CD4-positive, alpha-beta T cell treated with Interleukin-4 for 1 hour (primary cell): ENCODE measurements around the gene LNPK.
"Not testable (repeated sequence)": the region's sequence is repeated elsewhere in the genome, so short reads cannot be mapped to it uniquely, and the experiment has no call there.

Source experiments
- DNase-seq, 2 donors: peaks; one replicate each; pipeline ENCODE4 v3.0.0-alpha.2; 2020 to 2022

LNPK gene

DNA sequence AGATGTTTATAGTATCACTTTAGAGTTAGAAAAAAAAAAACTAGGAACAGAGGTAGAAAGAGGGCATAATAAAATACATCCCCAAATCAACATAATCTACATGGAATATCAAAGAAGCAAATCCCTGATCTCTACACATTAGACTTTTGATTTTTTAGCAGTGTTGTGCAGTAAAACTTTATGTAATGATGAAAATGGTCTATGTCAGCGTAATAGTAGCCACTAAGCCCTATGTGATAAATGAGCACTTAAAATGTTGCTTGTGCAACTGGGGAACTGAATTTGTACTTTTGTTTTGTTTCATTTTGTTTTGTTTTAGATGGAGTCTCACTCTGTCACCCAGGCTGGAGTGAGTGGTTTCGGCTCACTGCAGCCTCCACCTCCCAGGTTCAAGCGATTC is 36.3 kb downstream of the LNPK start:
- DNase-seq, result no peak

DNA sequence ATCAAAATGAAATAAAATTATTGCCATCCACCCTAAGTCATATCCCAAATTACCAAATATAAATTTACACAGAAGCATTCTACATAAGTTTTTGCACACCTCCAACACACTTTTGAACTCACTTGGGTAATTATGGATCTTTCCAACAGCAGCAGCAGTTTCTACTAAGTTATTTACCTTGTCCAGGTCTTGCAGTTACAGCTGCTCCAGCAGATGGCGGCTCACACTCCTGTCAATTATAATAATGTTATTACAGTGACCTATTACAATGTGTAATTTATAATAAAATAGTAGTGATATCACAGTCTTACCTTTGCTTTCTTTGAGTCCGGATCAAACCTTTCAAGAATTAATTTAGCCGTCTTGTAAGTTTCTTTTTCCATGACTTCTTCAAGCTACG is 37.9 kb downstream of the LNPK start:
- DNase-seq, result no peak

DNA sequence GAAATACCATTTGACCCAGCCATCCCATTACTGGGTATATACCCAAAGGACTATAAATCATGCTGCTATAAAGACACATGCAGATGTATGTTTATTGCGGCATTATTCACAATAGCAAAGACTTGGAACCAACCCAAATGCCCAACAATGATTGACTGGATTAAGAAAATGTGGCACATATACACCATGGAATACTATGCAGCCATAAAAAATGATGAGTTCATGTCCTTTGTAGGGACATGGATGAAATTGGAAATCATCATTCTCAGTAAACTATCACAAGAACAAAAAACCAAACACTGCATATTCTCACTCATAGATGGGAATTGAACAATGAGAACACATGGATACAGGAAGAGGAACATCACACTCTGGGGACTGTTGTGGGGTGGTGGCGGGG is 38.9 kb downstream of the LNPK start:
- DNase-seq, result not testable (repeated sequence)

DNA sequence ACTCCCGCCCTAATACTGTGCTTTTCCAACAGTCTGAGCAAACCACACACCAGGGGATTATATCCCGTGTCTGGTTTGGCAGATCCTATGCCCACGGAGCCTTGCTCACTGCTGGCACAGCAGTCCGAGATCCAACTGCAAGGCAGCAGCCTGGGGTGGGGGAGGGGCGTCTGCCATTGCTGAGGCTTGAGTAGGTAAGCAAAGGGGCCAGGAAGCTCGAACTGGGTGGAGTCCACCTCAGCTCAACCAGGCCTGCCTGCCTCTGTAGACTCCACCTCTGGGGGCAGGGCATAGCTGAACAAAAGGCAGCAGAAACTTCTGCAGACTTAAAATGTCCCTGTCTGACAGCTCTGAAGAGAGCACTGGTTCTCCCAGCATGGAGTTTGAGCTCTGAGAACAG is 44.2 kb downstream of the LNPK start:
- DNase-seq, result no peak

DNA sequence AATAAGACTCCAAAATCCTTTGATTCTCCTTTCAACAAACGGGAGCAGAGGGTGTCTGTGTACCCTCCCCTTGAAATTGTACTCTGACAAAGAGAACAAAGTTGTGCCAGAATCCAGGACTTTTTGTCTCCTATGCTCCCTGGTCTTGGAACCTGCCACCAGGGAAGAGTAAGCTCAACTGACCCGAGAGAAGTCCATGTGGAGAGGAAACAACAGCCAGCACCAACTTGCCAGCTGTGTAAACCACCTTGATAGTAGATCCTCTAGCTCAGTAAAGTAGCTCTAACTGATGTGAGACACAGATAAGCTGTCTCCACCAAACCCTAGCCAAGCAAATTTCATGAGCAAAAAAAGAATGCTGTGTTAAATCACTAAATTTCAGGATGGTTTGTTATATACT is 46.9 kb downstream of the LNPK start:
- no peak for DNase-seq

DNA sequence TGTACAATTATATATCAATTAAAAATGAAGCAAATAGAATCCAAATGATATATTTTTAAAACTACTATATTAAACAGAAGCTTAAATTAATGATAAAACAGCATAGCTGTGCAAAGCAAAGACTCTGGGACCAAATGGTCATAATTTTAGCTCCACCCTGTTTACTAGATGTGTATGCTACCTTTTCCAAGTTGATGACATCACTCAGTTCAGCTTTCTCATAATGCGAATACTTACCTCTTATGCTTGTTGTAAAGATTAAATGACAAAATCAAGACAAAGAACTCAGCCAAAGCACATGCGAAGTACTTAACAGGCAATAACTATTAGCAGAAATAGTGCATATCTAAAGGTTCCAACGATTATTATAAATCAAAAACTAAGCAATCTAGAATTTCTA is 51.6 kb downstream of the LNPK start:
- no peak for DNase-seq

DNA sequence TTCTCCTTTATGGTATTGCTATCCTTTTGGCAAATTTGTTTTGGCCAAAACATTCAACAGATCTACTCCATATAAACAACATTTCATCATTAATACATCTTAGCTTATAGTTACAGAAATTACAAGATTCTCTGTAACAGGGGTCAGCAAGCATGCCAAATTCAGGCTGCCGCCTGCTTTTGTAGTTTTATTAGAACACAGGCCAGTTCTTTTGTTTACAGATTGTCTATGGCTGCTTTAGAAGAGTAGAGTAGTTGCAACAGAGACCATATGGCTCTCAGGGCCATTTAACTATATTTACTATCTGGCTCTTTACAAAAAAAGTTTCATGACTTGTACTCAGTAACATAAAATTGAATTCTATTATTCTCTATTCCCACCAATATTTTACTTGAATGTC is 53.9 kb downstream of the LNPK start:
- no peak for DNase-seq

DNA sequence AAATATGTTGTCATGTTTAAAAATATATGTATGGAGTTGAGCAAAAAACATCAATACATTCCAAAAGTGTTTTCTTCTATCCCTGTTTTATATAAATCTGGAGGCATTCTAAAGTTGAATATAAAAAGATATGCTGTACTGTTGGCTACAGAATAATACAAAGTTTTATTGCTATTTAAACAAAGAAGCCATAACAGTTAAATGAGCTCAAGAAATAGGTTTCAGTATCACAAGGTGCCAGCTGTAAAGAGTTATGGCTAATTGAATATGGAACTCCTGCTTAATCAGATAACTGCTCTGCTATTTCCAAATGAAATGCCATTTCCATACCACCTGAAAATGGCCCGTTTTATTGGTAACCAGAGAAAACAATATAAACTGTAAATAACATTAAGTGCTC is 55.0 kb downstream of the LNPK start:
- no peak for DNase-seq

DNA sequence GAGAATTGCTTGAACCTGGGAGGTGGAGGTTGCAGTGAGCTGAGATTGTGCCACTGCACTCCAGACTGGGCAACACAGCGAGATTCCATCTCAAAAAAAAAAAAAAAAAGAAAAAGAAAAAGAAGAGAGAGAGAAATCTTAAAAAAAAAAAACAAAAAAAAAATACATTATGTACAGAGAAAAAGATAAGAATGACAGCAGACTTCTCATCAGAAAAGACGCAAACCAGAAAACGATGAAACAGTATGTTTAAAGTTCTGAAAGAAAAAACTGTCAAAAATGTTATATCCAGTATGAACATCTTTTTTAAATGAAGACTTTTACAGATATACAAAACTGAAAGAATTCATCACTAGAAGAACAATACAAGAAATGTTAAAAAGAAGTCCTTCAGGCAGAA is 60.4 kb downstream of the LNPK start:
- no peak for DNase-seq

DNA sequence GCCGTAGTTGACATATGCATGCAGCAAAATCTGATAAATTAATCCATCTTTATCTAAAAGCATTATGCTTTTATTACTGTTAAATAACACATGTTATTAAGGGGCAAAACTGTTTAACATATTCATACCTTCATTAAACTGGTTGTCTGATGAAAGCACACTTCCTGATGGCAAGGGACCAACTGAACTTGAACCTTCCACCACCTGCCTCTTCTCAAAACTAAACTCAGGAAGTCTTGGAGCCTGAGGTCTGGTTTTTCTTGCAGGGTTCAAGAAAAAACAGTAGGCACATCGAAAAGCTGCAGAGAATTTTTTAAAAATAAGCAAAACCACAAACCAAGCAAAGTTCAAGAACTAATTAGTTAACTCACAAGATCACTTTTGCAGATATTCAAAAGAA is 64.9 kb downstream of the LNPK start:
- DNase-seq, result no peak

DNA sequence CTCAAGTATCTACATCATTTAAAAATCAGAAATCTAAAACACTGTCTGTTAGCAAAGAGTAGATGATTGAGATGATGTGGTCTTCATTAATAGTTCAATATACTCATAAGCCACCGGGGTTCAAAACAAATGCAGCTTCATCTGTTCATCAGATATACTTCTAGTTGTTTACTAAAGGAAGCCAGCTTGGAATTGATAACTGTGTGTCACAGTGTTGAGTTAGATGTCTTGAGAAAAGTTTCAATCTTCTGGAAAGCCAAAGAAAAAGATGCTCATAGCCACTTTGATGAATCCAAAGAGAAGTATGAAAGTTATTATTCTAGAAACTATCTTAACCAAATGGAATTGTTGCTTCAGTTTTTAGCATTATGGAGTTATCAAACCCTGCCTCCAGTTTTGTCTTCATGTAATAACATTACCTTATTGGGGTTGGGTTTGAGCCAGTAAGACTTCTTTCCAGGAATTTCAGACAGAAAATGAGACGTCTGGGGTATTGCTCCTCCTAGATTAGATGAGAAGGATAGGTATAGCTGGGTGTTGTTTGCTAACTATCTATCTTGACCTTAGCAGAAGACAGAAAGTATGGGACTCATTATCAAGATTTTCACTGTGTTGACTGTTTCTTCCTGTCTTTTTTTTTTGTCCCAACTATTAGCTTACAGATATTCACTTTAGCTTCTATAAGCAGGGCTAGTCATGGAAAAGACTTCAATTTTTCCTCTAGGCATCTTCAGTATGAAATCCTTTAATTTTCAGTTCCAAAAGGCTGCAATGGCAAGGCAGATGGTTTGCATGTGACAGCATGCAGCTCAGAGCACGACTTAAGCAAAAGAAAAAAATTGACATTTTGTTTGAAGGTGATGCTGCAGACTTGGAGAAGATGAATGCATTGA is 66.5 kb downstream of the LNPK start:
- no peak for DNase-seq

DNA sequence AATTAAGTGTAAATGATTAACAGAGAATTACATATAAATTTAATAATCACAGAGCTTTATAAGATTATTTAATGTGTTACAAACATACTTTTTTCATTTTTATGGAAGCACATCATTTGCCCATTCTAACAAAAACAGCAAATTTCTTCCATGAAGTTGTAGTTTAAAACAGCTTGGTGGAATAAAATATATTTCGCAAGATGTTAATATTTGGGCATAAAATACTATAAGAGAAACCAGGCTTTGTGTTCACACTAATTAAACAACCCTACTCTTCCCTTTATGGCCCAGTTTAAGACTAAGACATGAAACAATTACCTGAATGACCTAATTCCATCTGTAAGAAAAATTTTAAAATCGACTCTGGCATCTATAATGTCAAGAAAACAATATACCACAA is 69.4 kb downstream of the LNPK start:
- no peak for DNase-seq

DNA sequence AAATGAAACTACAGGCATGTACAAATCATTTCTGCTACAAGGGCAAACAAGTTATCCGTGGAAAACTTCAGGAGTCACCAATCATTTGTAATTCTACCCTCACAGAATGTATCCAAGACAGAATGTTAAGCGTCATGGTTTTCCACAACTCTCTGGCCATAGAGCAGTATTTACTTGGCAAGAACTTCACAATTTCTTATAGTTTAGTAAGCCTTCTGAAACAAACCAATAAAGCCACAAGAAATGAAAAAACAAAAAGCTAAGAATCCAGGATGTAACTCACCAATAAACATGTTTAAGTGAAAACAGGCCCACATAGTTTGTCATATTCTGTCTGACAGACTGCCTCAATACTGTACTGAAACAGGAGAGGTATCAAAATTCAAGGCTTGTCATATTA is 70.3 kb downstream of the LNPK start:
- no peak for DNase-seq

DNA sequence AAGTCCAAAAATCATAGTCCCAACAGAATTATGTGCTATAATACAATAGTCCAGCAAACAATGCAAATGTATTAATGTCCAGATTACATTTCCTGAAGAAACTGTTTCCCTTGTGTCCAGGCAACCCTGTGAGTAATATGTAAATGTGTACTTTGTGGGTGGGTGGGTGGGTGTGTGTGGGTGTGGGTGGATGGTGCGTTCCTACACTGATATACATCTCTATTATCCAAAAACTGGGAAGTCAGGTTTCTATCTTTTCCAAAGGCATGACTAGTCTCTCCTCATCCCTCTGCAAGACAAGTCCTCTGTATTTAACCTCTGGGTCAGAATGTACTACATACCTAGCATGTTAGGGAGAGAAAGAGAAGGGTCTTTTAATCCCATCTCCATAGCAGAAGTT is 71.6 kb downstream of the LNPK start:
- no peak for DNase-seq

DNA sequence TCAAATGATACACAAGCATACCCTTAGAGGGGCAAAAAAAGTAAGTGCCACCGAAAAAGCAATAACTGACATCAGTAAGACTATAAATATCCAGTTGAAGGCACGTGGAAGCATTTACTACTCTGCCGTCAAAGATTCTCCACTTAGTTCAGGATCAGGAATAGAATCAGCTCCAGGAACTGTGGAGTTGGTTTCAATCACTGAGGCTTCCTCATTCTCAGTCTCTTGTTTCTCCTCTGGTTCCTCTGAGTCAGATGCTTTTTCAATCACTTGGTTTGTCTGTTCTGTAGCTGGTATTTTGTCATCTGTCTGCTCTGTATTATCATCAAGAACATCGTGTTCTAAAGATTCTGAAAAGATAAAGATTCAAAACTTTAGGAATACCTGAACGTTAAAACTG is 72.2 kb downstream of the LNPK start:
- no peak for DNase-seq

DNA sequence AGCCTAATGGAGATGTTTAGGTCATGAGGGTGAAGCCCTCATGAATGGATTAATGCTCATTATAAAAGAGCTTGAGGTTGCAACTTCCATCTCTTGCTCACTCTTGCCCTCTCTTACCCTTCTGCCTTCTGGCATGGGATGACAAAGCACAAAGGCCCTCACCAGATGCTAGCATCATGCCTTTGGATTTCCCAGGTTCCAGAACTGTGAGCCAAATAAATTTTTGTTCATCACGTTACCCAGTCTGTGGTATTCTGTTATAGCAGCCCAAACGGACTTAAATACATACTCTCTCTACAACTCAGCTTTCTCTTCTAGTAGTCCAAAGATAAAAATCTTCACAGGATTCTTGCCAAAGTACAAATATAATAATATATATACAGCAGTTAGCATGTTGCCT is 75.8 kb downstream of the LNPK start:
- DNase-seq, result no peak

DNA sequence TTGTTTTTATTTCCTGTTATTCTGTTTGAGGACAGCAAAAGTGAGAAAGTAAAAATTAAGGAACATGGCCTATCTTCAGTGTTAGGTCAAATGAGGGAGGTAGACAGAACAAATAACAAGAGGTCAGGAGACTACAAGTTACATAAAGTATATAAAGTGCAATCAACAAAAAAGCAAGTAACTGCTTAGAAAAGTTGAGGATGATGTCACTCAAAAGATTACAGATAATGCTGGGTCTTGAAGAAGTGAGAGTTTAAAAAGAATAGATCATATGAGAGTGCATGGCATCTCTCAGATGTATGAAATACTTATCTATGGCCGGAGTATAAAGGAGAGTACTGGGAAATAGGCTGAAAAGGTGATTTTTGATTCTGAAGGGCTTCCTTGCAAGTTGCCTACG is 79.9 kb downstream of the LNPK start:
- DNase-seq, result no peak

DNA sequence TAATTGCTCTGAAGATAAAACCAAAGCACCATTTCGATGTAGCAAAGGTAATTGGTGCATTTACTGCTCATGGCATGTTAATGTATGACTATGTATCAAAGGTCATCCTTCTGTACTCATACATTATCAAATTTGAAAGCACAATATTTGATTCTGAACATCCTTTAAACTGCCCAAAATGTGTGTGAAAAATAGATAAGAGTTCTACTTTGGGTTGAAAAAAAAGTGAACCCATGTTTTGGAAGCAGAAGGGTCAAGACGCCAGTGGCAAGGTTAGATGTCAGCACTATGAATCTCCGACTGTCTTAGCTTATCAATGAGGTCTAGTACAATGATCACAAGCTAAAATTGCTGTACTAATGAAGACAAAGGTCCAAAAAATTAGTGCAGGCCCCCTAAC is 83.1 kb downstream of the LNPK start:
- DNase-seq, result no peak

DNA sequence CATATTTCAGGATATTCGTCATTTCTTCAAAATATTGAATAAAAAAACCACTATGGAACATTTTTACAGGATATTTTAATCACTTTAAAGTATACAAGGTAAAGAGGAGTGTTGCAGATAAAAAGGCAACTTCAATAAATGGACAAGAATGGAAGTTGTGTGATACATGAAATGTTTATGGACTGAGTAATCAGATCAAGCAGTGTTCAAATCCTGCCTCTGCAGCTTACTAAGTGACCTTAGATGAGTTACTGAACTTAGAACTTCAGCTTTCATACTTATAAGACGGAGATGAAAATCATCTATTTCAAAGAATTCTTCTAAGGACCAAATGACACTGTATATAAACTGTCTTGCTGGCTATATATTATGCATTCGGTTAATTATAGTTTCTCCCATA is 87.2 kb downstream of the LNPK start:
- no peak for DNase-seq

DNA sequence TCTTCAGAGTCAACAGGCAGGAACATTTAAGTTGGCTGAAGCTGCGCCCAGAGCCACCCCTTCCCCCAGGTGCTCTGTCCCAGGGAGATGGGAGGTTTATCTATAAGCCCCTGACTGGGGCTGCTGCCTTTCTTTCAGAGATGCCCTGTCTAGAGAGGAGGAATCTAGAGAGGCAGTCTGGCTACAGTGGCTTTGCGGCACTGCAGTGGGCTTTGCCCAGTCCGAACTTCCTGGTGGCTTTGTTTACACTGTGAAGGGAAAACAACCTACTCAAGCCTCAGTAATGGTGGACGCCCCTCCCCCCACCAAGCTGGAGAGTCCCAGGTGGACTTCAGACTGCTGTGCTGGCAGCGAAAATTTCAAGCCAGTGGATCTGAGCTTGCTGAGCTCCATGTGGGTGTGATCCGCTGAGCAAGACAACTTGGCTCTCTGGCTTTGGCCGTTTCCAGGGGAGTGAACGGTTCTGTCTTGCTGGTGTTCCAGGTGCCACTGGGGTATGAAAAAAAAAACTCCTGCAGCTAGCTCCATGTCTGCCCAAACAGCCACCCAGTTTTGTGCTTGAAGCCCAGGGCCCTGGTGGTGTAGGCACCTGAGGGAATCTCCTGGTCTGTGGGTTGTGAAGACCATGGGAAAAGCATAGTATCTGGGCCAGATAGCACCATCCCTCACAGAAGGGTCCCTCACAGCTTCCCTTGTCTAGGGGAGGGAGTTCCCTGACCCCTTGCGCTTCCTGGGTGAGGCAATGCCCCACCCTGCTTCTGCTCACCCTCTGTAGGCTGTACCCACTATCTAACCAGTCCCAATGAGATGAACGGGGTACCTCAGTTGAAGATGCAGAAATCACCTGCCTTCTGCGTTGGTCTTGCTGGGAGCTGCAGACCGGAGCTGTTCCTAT is 88.0 kb downstream of the LNPK start:
- not testable (repeated sequence) for DNase-seq

DNA sequence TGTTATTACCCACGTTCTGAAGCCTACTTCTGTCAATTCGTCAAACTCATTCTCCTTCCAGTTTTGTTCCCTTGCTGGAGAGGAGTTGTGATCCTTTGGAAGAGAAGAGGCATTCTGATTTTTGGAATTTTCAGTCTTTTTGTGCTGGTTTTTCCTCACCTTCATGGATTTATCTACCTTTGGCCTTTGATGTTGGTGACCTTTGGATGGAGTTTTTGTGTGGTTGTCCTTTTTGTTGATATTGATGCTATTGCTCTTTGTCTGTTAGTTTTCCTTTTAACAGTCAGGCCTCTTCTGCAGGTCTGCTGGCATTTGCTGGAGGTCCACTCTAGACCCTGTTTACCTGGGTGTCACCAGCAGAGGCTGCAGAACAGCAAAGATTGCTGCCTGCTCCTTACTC is 88.8 kb downstream of the LNPK start:
- not testable (repeated sequence) for DNase-seq

DNA sequence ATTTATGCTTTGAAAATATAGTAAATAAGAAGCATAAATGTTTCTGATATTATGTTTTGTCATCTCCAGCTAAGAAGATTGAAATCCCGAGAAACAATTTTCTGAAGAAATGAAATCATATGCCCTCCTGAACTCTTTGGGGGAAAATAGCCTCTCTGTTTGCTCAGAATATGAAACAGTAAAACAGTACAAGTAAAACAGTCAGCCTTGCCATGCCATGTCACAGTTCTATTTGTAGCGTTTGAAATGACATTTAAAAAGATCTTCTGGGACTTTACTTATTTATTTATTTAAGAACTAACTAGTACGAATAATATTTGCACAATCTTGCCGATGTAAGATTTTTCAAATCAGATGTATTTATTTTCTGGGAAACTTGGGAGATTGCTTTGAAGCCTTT is 98.0 kb downstream of the LNPK start:
- DNase-seq, result no peak

DNA sequence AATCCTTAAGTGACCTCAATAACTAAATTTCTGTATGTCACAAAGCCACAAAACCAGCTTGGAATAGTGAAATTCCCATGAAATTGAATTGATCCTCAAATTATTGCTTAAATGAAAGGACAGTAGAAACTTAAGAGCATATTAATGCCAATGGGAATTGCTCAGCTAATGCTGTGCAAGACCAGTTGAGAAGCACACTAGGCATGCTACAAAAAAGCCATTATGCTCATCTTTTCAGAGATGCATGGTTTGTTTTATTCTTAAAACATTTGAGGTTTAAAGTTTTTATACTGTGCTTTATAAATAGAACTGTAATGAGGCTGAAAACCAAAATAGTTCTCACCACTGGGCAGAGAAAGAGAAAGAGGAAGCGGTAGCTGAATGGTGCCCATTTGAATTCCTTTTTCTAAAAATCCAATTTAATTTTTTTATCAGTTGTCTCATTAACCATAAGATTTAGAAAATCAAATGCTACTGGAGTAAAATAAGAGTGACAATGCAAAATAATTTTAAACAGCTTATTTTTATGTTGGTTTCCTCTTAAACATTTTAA is 98.6 kb downstream of the LNPK start:
- DNase-seq, result no peak

DNA sequence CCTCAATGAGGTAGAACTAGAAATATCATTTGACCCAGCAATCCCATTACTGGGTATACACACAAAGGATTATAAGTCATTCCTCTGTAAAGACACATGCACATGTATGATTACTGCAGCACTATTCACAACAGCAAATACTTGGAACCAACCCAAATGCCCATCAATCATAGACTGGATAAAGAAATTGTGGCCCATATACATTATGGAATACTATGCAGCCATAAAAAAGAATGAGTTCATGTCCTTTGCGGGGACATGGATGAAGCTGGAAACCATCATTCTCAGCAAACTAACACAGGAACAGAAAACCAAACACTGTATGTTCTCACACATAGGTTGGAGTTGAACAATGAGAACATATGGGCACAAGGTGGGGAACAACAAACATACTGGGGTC is 106.1 kb downstream of the LNPK start:
- DNase-seq, result not testable (repeated sequence)
